MG63 (cell line): Measurements from ENCODE around the gene AGFG2. TPM values are rescaled to one million over a fixed set of nuclear protein-coding genes. Genes with fewer than 3 reads are reported as not detected.

Experiments
- DNase-seq: peaks from one replicate; pipeline ENCODE4 v3.0.0-alpha.2; 2020
- H3K27me3 ChIP-seq: fragments of 250-450 bp; sonication (Bioruptor Pico); 2 replicates; pipeline ENCODE4 v1.5.1; 2020; ENCODE audit warnings: mild to moderate bottlenecking, moderate library complexity
- H3K36me3 ChIP-seq: fragments of 250-450 bp; sonication (Bioruptor Pico); 2 replicates; pipeline ENCODE4 v1.5.1; 2020; ENCODE audit warnings: mild to moderate bottlenecking, moderate library complexity
- H3K4me3 ChIP-seq: fragments of 250-450 bp; sonication (Bioruptor Pico); 2 replicates; pipeline ENCODE4 v1.5.1; 2020; ENCODE audit warnings: mild to moderate bottlenecking, moderate library complexity
- H3K9me3 ChIP-seq: fragments of 250-450 bp; sonication (Bioruptor Pico); 2 replicates; pipeline ENCODE4 v1.5.1; 2020; ENCODE audit warnings: mild to moderate bottlenecking, moderate library complexity
- total RNA-seq: library from RNA; depleted of rRNA; stranded (reverse); fragments of >200 nt; shearing (Covaris generic); gene quantifications from 2 replicates; pipeline ENCODE4 v1.2.3, GENCODE V29; 2014; ENCODE audit warnings: low replicate concordance

AGFG2 gene
- total RNA-seq, 1 experiment from 2014 or later, result 10.2 TPM

- Histone ChIP-seq H3K36me3 (no peaks in the 10 kb centered on the region), H3K27me3 (no peaks in the 10 kb centered on the region), H3K9me3 (no peaks in the 10 kb centered on the region), H3K4me3 (no peak overlapping the region)
- no peak for DNase-seq
Observed at GRCh38 chr7:100574362-100575205, 35.6 kb downstream of the AGFG2 start.

- Histone ChIP-seq H3K27me3 (no peaks in the 10 kb centered on the region), H3K36me3 (no peaks in the 10 kb centered on the region), H3K4me3 (no peak overlapping the region), H3K9me3 (no peaks in the 10 kb centered on the region)
- DNase-seq, result no peak
Observed at GRCh38 chr7:100575206-100575631, 36.2 kb downstream of the AGFG2 start.

GRCh38 chr7:100575746-100576383 is 36.9 kb downstream of the AGFG2 start:
- no peak for DNase-seq
- no peak overlapping the region for H3K4me3 ChIP-seq
- no peaks in the 10 kb centered on the region for H3K9me3 ChIP-seq
- H3K36me3 ChIP-seq, result no peaks in the 10 kb centered on the region
- no peaks in the 10 kb centered on the region for H3K27me3 ChIP-seq

GRCh38 chr7:100576384-100576993 is 37.5 kb downstream of the AGFG2 start:
- Histone ChIP-seq H3K27me3 (no peaks in the 10 kb centered on the region), H3K36me3 (no peaks in the 10 kb centered on the region), H3K9me3 (no peaks in the 10 kb centered on the region), H3K4me3 (no peak overlapping the region)
- DNase-seq, result no peak

GRCh38 chr7:100577103-100577502 is 38.1 kb downstream of the AGFG2 start:
- H3K27me3 ChIP-seq, result no peaks in the 10 kb centered on the region
- DNase-seq, result no peak
- no peaks in the 10 kb centered on the region for H3K9me3 ChIP-seq
- H3K4me3 ChIP-seq, result no peak overlapping the region
- H3K36me3 ChIP-seq, result no peaks in the 10 kb centered on the region

- Histone ChIP-seq H3K36me3 (no peaks in the 10 kb centered on the region), H3K27me3 (no peaks in the 10 kb centered on the region), H3K9me3 (no peaks in the 10 kb centered on the region), H3K4me3 (no peak overlapping the region)
- no peak for DNase-seq
Observed at GRCh38 chr7:100577507-100577906, 38.5 kb downstream of the AGFG2 start.

GRCh38 chr7:100578246-100579183 is 39.5 kb downstream of the AGFG2 start:
- H3K9me3 ChIP-seq, result no peaks in the 10 kb centered on the region
- no peaks in the 10 kb centered on the region for H3K36me3 ChIP-seq
- no peak overlapping the region for H3K4me3 ChIP-seq
- no peaks in the 10 kb centered on the region for H3K27me3 ChIP-seq
- no peak for DNase-seq

GRCh38 chr7:100580466-100581283 is 41.7 kb downstream of the AGFG2 start:
- no peak for DNase-seq
- H3K36me3 ChIP-seq, result no peaks in the 10 kb centered on the region
- H3K9me3 ChIP-seq, result no peaks in the 10 kb centered on the region

GRCh38 chr7:100582041-100582579 is 43.1 kb downstream of the AGFG2 start:
- H3K36me3 ChIP-seq, result no peaks in the 10 kb centered on the region

More at GRCh38 chr7:100580466-100581283, 41.7 kb downstream of the AGFG2 start:
- H3K4me3 ChIP-seq, result no peak overlapping the region
- H3K27me3 ChIP-seq, result no peaks in the 10 kb centered on the region

GRCh38 chr7:100582650-100583049 is 43.6 kb downstream of the AGFG2 start:
- H3K4me3 ChIP-seq, result no peak overlapping the region
- no peaks in the 10 kb centered on the region for H3K27me3 ChIP-seq
- no peaks in the 10 kb centered on the region for H3K36me3 ChIP-seq
- no peaks in the 10 kb centered on the region for H3K9me3 ChIP-seq
- no peak for DNase-seq

More at GRCh38 chr7:100582041-100582579, 43.1 kb downstream of the AGFG2 start:
- Histone ChIP-seq H3K9me3 (no peaks in the 10 kb centered on the region), H3K27me3 (no peaks in the 10 kb centered on the region), H3K4me3 (no peak overlapping the region)
- DNase-seq, result no peak

GRCh38 chr7:100583132-100584053 is 44.4 kb downstream of the AGFG2 start:
- Histone ChIP-seq H3K4me3 (no peak overlapping the region), H3K36me3 (no peaks in the 10 kb centered on the region), H3K9me3 (no peaks in the 10 kb centered on the region), H3K27me3 (no peaks in the 10 kb centered on the region)
- no peak for DNase-seq

- Histone ChIP-seq H3K27me3 (no peaks in the 10 kb centered on the region), H3K9me3 (no peaks in the 10 kb centered on the region), H3K36me3 (no peaks in the 10 kb centered on the region), H3K4me3 (no peak overlapping the region)
- no peak for DNase-seq
Observed at GRCh38 chr7:100584054-100584682, 45.2 kb downstream of the AGFG2 start.

- Histone ChIP-seq H3K9me3 (no peaks in the 10 kb centered on the region), H3K4me3 (peak overlapping the region; percentile 88), H3K36me3 (no peaks in the 10 kb centered on the region), H3K27me3 (no peaks in the 10 kb centered on the region)
- no peak for DNase-seq
Observed at GRCh38 chr7:100584683-100585510, 45.9 kb downstream of the AGFG2 start.
